ENCODE results near the gene EME2.

DNA sequence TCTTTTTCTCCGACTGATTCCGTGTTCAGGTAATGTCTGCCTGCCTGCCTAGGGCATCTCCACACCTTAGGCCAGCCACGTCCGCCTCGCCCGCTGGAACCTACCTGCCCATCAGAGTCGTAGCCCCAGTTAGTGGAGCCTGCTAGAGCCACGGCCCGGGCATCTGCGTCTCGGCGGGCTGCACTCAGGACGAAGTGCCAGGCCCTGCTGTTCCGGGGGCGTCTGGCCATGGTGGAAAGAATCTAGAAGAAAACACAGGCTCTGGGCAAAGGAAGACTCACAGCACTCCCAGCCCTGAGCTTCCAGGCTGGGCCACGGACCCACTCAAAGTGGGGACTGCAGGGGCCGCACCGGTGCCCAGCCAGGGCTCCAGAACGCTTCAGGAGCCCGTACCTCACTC lies 8.6 kb downstream of the EME2 start:
- TF ChIP-seq, protein P1, sequence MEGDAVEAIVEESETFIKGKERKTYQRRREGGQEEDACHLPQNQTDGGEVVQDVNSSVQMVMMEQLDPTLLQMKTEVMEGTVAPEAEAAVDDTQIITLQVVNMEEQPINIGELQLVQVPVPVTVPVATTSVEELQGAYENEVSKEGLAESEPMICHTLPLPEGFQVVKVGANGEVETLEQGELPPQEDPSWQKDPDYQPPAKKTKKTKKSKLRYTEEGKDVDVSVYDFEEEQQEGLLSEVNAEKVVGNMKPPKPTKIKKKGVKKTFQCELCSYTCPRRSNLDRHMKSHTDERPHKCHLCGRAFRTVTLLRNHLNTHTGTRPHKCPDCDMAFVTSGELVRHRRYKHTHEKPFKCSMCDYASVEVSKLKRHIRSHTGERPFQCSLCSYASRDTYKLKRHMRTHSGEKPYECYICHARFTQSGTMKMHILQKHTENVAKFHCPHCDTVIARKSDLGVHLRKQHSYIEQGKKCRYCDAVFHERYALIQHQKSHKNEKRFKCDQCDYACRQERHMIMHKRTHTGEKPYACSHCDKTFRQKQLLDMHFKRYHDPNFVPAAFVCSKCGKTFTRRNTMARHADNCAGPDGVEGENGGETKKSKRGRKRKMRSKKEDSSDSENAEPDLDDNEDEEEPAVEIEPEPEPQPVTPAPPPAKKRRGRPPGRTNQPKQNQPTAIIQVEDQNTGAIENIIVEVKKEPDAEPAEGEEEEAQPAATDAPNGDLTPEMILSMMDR (IDR thresholded peaks at IDR 0.05) = no peak
- no peak for TF ChIP-seq POLR2A (IDR thresholded peaks at IDR 0.05)

All from upper lobe of left lung (tissue), 4 donors.